Nasal cavity respiratory epithelium epithelial cell of viscerocranial mucosa (primary cell): ENCODE results near the gene EMP2. TPM values are rescaled to one million over a fixed set of nuclear protein-coding genes. Genes with fewer than 3 reads are reported as not detected.

Experiments
- total RNA-seq: library from RNA; depleted of rRNA; stranded (reverse); fragments of >200 nt; gene quantifications from 2 replicates; pipeline ENCODE4 v1.2.3, GENCODE V29; 2014

Gene EMP2, protein sequence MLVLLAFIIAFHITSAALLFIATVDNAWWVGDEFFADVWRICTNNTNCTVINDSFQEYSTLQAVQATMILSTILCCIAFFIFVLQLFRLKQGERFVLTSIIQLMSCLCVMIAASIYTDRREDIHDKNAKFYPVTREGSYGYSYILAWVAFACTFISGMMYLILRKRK
- 13.0 and 33.9 TPM in 2 replicates for total RNA-seq

DNA sequence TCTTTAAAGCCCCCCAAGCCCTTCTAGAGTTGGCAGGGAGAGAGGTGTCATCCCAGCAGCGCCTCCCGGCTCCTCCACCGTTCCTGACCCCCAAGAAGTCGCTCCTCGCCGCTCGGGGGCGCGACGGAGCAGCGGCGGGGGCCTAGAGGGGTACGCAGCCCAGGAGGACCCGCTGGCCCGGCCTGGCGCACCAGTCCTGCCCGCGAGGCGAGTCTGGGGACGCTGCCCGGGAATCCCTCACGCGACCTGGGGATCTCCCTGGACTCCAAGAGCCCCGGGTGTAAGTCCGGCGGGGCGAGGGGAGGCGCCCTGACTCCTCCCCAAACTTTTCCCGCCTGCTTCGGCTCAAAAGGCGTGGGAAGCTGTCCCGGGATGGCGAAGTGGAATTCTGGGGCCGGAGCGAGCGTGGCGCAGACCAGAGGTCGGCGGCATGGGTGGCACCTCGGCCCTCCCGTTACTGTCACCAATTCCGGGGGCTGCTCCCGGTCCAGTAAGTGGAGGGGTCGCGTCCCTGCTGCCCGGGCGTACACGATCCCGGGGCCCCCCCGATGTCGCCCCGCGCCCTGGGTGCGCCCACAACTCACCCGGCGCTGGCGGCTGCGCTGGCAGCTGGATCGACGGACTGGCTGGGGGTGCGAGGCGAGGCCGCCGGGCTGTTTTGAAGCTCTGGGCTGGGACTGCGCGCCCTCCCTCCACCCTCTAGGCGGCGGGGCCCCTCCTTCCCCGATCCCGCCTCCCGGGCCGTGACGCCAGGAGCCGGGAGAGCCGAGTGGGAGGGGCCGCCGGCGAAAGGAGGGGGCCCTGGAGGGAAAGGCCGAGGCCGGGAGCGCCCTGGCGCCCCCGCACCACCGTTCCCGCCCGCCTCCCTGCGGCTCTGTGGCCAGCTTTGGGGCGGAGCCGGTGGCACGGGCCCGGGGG lies at the start of gene EMP2:
Gene EMP2 (minus strand): TSS at position 634 of the 918 bp plus-strand sequence. CDS start 32,981 bp downstream, outside the sequence.

Other genes with a start within 250 kb of the EMP2 start
- 4.1 and 7.9 TPM in 2 replicates for gene ATF7IP2, start 194.5 kb downstream of the EMP2 start, total RNA-seq
- 0.14 and 0.34 TPM in 2 replicates for gene TEKT5, start 114.3 kb upstream of the EMP2 start, total RNA-seq
- 12.9 and 14.0 TPM in 2 replicates for gene NUBP1, start 163.2 kb upstream of the EMP2 start, total RNA-seq
- gene TVP23A, start 238.2 kb upstream of the EMP2 start, total RNA-seq, result not detected in 2 replicates